AG04450 (cell line): ENCODE measurements around the gene RAI14. TPM values are rescaled to one million over a fixed set of nuclear protein-coding genes. Genes with fewer than 3 reads are reported as not detected.

Source experiments
- CTCF ChIA-PET: fragments of 300-600, 350-600 bp; formaldehyde crosslinking; extraction: SDS; loops from one replicate; lab custom pipeline; 2022; ENCODE audit warnings: antibody characterized with exemption, inconsistent platforms; lab: Charles Lee
- POLR2A ChIA-PET: fragments of 350-600 bp; formaldehyde crosslinking; extraction: SDS; loops from one replicate; lab custom pipeline; 2021; ENCODE audit warnings: antibody characterized with exemption, inconsistent platforms; lab: Yijun Ruan, JAX
- DNase-seq: peaks from one replicate; pipeline ENCODE4 v3.0.0-alpha.2; 2011; ENCODE audit warnings: low read depth, low spot score
- H3K27ac ChIP-seq: one replicate; pipeline ENCODE4 v1.5.1; 2012; ENCODE audit warnings: low read depth, low read length, control low read depth
- H3K27me3 ChIP-seq: one replicate; pipeline ENCODE4 v1.6.0; 2012; ENCODE audit warnings: low read length; ENCODE audit not compliant: control insufficient read depth, insufficient read depth
- H3K4me3 ChIP-seq: 2 replicates; pipeline ENCODE4 v1.5.1; 2011; ENCODE audit warnings: mild to moderate bottlenecking, low read depth, low read length, control low read depth
- H3K9me3 ChIP-seq: 2 replicates; pipeline ENCODE4 v1.5.1; 2012; ENCODE audit warnings: low read length; ENCODE audit not compliant: control insufficient read depth, insufficient read depth
- CTCF ChIP-seq: IDR thresholded peaks from 2 replicates; pipeline ENCODE4 v1.5.1; 2011; ENCODE audit warnings: low read depth, low read length, control low read depth, inconsistent platforms
- polyA minus RNA-seq: library from RNA; depleted of rRNA, polyadenylated mRNA; stranded (reverse); fragments of >200 nt; gene quantifications from 2 replicates; pipeline ENCODE4 v1.2.3, GENCODE V29; 2011; rRNA and poly(A)+ RNA removed
- polyA plus RNA-seq: library from polyadenylated mRNA; depleted of rRNA; stranded (reverse); fragments of >200 nt; gene quantifications from 2 replicates; pipeline ENCODE4 v1.2.3, GENCODE V29; 2011; rRNA removed

Gene RAI14
- 162 and 211 TPM in 2 replicates for polyA plus RNA-seq
- 438 and 587 TPM in 2 replicates for polyA minus RNA-seq

DNA sequence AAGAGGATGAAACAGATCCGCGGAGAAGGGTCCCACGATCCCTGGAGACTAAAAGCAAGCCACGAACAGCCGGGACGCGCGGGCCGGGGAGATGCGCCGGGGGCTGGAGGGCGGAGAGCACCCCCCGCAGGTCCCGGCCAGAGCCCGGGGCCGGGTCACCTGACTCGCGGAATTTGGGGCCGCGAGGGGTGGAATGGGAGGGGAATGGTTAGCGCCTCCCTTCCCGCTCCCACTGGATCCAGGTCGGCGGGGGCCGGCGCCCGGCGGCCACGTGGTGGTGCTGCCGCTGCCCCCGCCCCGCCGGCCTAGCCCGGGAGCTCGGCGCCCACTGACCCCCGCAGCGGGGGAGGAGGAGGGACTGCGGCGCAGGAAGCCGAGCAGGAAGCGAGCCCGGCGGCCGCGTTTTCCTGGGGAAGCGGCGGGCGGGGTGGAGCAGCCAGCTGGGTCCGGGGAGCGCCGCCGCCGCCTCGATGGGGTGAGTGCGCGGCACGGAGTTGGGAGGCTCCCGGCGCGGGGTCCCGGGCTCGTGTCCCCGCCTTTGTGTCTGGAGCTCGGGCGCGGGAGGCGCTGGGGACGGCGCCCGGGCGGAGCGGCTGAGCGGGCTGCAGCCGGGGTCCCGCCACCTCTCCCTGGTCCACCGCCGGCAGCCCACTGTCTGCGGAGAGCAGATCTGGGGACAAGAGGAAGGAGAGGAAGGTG lies at the start of gene RAI14:
RAI14 (plus strand) TSS at position 328 of the 699 bp plus-strand sequence. CDS start 30,592 bp downstream, outside the sequence.
- H3K9me3 ChIP-seq: peaks cover 3% of the 10 kb centered on the region; the same call in 1 of the 2 replicates
- peak; percentile 68 for DNase-seq
- peak within 1 kb of the TSS; percentile 82 for H3K4me3 ChIP-seq
- CTCF ChIA-PET: interaction anchor here (0.7 to 0.9 kb wide), 3 partner anchors 133 to 242 kb away, joined by 3 to 5 read pairs (median 3); no protein-coding TSS in a partner anchor
- no peak for TF ChIP-seq CTCF
- POLR2A ChIA-PET: interaction anchor here (0.5 to 2.1 kb wide), 11 partner anchors 16 to 133 kb away, joined by 3 to 18 read pairs (median 5); no protein-coding TSS in a partner anchor
- H3K27me3 ChIP-seq: no peaks in the 10 kb centered on the region
- peak within 1 kb of the TSS; percentile 98 for H3K27ac ChIP-seq

DNA sequence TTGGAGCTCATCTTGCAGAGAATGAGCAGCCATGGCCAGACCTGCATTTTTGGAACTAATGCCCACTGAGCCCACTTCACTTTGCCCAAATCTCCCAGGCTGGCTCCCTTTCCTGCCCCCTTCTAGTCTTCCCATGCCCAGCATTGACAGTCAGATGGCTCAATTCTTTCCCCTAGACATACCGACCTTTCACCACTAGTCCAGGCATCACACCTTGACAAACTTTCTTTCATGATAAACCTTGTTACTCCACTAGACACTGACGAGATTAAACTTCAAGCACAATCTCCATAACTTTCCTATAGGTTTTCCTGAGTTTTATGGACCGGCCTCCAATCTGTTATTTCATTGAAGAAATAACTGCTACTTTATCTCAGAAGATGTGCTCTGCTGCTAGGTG lies 47.8 kb upstream of the RAI14 start:
- Histone ChIP-seq H3K4me3 (no peak overlapping the region), H3K27ac (peak overlapping the region; percentile 90), H3K9me3 (no peaks in the 10 kb centered on the region), H3K27me3 (no peaks in the 10 kb centered on the region)
- CTCF ChIA-PET: interaction anchor here (0.6 kb wide), 1 partner anchor 8 kb away, joined by 3 read pairs; no protein-coding TSS in a partner anchor
- DNase-seq: no peak
- no peak for TF ChIP-seq CTCF
- POLR2A ChIA-PET: interaction anchor here (2.3 kb wide), 1 partner anchor 48 kb away, joined by 9 read pairs; the partner anchor contains the start of gene RAI14

DNA sequence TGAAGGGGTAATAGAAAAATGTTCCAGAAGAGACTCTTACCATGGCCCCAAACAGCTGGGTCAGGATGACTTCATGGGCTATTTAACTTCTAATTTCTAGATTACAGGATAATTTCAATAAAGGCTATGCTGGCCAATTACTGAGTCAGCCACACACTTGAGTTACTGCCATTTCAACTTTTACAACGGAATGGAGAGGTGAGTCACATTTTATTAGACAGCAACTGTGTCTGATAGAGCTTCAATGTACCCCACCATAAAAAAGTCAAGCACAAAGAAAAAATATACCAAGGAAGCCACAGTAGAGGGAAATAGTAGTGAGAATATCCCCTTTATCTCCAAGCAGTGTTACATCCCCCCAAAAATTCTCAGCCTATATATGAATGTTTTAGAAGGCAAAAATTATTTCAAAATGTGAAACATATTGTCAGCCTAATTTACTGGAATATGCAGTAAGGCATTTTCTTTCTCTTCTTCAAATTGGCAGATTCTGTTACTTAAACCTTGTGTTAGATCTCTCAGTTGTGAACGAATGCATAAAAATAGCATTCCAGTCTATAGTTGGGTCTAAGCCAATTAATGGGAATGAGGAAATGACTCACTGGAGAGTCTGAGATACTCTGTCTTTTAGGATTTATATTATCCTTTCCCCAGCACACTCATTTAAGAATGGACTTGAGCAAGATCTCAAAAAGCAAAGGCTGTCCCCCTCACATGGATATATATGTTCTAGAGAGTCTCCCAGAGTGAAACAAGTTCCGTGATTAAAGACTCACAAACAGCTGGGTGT lies 47.1 kb upstream of the RAI14 start:
- DNase-seq: peak; percentile 78
- CTCF ChIA-PET: interaction anchor here (0.6 to 1.7 kb wide), 2 partner anchors 8 to 86 kb away, joined by 3 to 6 read pairs; no protein-coding TSS in a partner anchor
- Histone ChIP-seq H3K27ac (peak overlapping the region; percentile 90), H3K27me3 (no peaks in the 10 kb centered on the region), H3K9me3 (no peaks in the 10 kb centered on the region), H3K4me3 (no peak overlapping the region; the same call in 1 of the 2 replicates)
- POLR2A ChIA-PET: interaction anchor here (2.3 kb wide), 1 partner anchor 47 kb away, joined by 9 read pairs; the partner anchor contains the start of gene RAI14
- no peak for TF ChIP-seq CTCF

- DNase-seq: no peak
- POLR2A ChIA-PET: interaction anchor here (2.3 kb wide), 1 partner anchor 46 kb away, joined by 9 read pairs; the partner anchor contains the start of gene RAI14
Observed at GRCh38 chr5:34609951-34610441, 46.1 kb upstream of the RAI14 start.

More at GRCh38 chr5:34609951-34610441, 46.1 kb upstream of the RAI14 start:
- CTCF ChIA-PET: interaction anchor here (1.0 to 1.7 kb wide), 3 partner anchors 72 to 124 kb away, joined by 3 to 6 read pairs (median 4); no protein-coding TSS in a partner anchor
- Histone ChIP-seq H3K9me3 (no peaks in the 10 kb centered on the region), H3K4me3 (no peak overlapping the region), H3K27me3 (no peaks in the 10 kb centered on the region), H3K27ac (peak overlapping the region; percentile 90)
- no peak for TF ChIP-seq CTCF
